ENCODE data around the gene PDZD7.

PDZD7 gene

GRCh38 chr10:100963826-100964225 is 67.1 kb downstream of the PDZD7 start:
- DNase-seq: no peak

- DNase-seq: no peak
These were observed 68.4 kb downstream of the PDZD7 start for GRCh38 chr10:100962351-100963080.

GRCh38 chr10:100960251-100960650 is 70.7 kb downstream of the PDZD7 start:
- DNase-seq: no peak
